GM12873 (cell line): ENCODE measurements around the gene RELT.

ENCODE experiments used
- TF ChIP-seq, protein P1 (sequence below): IDR thresholded peaks from 2 replicates; pipeline ENCODE4 v1.5.1; 2012; ENCODE audit warnings: low read depth, mild to moderate bottlenecking, moderate library complexity, low read length, control low read depth; ENCODE audit not compliant: insufficient read depth; ENCODE audit errors: missing control alignments

The RELT gene

DNA sequence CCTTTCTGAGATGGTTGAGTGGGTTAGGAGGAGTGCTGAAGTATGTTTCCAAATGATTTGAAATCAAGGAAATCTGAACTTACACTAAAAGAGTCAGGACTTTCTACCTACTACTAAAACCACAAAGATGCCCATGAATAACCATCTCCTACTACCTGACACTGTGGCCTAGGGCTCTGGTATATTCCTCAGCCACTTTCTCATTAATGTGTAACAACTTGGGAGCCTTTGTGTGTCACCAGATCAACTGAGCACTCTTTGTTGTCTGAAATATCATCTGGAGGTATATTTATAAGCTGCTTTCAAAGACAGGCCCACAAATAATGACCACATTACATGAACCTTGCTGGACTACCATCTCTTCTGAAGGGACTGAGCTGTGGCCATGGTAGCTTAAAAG is 43.9 kb downstream of the RELT start:
- TF ChIP-seq, protein P1, sequence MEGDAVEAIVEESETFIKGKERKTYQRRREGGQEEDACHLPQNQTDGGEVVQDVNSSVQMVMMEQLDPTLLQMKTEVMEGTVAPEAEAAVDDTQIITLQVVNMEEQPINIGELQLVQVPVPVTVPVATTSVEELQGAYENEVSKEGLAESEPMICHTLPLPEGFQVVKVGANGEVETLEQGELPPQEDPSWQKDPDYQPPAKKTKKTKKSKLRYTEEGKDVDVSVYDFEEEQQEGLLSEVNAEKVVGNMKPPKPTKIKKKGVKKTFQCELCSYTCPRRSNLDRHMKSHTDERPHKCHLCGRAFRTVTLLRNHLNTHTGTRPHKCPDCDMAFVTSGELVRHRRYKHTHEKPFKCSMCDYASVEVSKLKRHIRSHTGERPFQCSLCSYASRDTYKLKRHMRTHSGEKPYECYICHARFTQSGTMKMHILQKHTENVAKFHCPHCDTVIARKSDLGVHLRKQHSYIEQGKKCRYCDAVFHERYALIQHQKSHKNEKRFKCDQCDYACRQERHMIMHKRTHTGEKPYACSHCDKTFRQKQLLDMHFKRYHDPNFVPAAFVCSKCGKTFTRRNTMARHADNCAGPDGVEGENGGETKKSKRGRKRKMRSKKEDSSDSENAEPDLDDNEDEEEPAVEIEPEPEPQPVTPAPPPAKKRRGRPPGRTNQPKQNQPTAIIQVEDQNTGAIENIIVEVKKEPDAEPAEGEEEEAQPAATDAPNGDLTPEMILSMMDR: no peak

DNA sequence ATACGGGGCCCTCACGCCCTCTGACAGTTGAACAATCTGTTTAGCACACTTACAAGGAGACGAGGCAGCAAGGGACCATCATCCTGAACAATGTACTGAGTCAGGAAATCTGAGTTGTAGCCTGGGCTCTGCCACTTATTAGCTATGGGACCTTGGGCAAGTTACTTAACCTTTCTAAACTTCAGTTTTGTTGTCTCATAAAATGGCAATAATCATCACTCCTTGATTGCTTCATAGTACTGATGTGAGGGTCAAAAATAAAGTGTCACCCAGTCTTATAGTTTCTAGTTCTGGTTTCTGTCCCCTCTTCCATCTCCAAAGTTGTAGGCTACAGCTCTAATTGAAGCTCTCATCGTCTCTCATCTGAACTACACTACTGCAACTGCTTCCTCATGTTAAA is 46.7 kb downstream of the RELT start:
- TF ChIP-seq, protein P1: no peak

DNA sequence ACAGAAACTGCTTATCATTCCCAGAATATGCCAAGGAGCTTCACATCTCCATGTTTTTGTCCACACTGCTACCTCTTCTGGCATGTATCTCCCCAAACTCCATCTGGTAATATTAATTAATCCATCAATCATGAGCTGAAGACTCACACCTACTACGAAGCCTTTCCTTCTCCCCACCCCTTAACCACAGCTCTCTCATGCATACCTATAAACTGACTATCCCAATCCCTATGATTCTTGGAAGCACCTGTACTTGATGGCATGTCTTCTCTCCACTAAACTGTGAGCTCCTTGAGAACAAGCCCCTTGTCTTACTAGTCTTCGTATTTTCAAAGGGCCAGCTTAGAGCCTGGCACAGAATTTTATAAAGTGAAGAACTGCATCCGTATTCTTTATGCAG is 47.3 kb downstream of the RELT start:
- TF ChIP-seq, protein P1: no peak

DNA sequence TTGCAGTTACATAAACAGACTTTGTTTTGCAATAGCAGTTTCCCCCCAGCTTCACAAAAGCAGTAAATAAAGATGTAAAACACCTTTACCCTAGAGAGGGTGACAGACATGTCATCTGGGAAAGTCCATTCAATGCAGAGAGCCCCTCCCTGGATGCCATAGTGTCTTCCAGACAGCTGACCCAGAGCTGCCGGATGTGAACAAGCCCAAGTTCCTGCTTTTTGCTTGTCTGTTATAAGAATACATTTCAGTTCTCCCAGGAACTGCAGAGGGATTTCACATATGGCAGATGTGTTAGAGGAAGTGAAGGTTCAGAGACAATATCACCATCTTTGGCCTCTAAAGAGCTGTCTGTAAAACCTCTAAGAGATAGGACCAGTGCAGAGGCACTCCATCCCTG is 48.9 kb downstream of the RELT start:
- TF ChIP-seq, protein P1: no peak

DNA sequence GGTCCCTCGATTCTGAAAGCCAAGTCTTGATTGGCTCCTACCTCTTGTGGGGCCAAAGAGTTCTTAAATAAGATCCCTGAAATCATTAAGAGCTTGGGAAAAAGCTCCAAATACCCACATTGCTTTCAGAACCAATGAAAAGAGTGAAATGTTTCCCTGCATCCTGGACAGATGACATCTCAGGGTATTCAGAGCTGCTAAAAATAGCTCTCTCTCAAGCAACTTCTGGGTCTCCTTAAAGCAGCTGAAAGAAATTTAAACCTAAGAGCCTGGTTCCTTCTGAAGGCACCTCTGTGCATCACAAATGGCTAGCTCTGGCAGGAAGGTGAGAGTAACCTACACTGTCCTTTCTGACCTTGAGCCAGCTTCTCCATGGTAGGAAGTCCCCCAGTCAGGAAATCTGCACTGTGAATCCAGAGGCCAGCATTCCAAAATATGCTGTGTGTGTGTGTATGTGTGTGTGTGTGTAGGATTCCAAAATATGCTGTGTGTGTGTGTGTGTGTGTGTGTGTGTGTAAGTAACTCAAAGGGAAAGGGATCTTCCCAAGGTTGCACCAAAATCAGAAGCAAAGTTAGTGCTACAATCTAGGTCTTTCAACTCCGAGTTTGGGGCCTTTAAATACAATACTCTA is 50.1 kb downstream of the RELT start:
- TF ChIP-seq, protein P1: no peak

DNA sequence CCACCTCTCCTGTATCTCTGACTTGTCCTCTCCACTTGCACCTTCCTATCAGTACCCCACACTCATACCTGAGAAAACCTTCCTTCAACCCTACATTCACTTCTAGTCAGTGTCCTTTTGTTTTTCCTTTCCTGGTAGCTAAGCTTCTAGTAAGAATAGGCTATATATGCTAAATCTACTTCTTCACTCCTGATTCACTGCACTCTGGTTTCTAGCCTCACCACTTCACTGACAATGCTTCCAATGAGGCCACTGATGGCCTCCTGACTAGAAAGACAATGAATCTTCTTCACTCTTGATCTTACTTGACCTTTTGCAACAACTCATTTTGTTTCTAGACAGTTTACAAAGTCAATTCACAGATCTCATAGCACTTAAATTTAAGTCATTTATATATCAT is 52.0 kb downstream of the RELT start:
- TF ChIP-seq, protein P1: no peak

DNA sequence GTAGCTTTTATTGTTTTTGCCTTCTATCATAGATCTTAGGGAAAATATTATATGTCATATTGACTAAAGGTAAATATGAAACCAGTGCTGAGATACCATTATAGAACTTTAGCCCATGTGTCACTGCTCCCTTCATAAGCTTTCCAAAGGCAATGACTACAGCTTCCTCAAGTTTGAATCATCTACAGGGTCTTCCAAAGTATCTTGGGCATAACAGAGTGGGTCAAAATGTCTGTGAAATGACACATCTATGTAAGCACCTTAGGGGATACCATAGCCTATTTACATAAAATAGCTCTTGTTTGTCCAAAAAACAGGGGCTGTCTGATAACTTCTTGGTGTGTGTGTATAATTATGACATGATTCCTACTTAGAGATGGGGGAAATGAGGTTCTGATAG is 52.5 kb downstream of the RELT start:
- TF ChIP-seq, protein P1: no peak
